Mucosa of rectum (tissue), 2 donors: Measurements from ENCODE around the gene MASTL.
A peak's percentile ranks its signal among the peaks of the same experiment; 100 is the strongest.

Experiments
- H3K27ac ChIP-seq, 2 donors: one replicate each; pipeline ENCODE4 v1.7.0; 2013; ENCODE audit warnings: inconsistent platforms in 2 of 2, low read depth in 2 of 2, low read length in 2 of 2
- H3K27me3 ChIP-seq, 2 donors: one replicate each; pipeline ENCODE4 v1.7.0; 2013; ENCODE audit warnings: low read length in 2 of 2; ENCODE audit not compliant: control insufficient read depth in 2 of 2, insufficient read depth in 2 of 2
- H3K36me3 ChIP-seq, 2 donors: one replicate each; pipeline ENCODE4 v1.7.0; 2013; ENCODE audit warnings: low read length in 2 of 2; ENCODE audit not compliant: control insufficient read depth in 2 of 2, insufficient read depth in 2 of 2
- H3K4me1 ChIP-seq, 2 donors: one replicate each; pipeline ENCODE4 v1.7.0; 2013; ENCODE audit warnings: low read length in 2 of 2, mild to moderate bottlenecking in 1 of 2; ENCODE audit not compliant: control insufficient read depth in 2 of 2, insufficient read depth in 2 of 2
- H3K4me3 ChIP-seq, 2 donors: one replicate each; pipeline ENCODE4 v1.7.0; 2013; ENCODE audit warnings: low read length in 2 of 2
- H3K9ac ChIP-seq, 2 donors: one replicate each; pipeline ENCODE4 v1.7.0; 2013; ENCODE audit warnings: low read length in 2 of 2, low read depth in 1 of 2, mild to moderate bottlenecking in 1 of 2
- H3K9me3 ChIP-seq, 2 donors: one replicate each; pipeline ENCODE4 v1.7.0; 2013; ENCODE audit warnings: low read length in 2 of 2; ENCODE audit not compliant: control insufficient read depth in 2 of 2
- donor health status: healthy.
- donor health status: Normal muscosa, but diverticular disease.

Gene MASTL

GRCh38 chr10:27203806-27204205 is 48.7 kb downstream of the MASTL start:
- Histone ChIP-seq H3K9ac (no peak overlapping the region), H3K9me3 (no peaks in the 10 kb centered on the region), H3K27ac (no peak overlapping the region), H3K4me3 (no peak overlapping the region), H3K4me1 (no peaks in the 10 kb centered on the region), H3K36me3 (peaks cover 36 to 41% of the 10 kb centered on the region in 2 donors), H3K27me3 (no peaks in the 10 kb centered on the region)

DNA sequence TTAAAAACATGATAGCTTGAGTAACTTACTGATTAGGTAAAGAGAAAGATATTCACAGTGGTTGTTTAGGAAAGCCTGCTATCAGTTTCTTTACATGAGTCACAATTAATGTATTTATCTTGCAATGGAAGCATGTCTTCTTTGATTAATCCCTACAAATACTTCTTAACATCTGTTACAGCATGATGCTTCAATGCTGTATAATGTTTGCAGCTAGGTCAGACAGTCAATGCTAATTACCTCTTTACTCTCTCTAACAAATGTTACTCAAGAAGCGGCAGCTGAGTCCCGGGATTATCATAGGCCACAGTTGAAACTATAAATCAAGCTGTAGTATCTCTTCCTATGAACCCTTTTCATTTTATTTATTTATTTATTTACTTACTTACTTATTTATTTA is 52.2 kb downstream of the MASTL start:
- Histone ChIP-seq H3K9me3 (no peaks in the 10 kb centered on the region), H3K4me1 (no peaks in the 10 kb centered on the region), H3K4me3 (no peak overlapping the region), H3K36me3 (peaks cover 43 to 60% of the 10 kb centered on the region in 2 donors), H3K27ac (no peak overlapping the region), H3K27me3 (no peaks in the 10 kb centered on the region), H3K9ac (no peak overlapping the region)

DNA sequence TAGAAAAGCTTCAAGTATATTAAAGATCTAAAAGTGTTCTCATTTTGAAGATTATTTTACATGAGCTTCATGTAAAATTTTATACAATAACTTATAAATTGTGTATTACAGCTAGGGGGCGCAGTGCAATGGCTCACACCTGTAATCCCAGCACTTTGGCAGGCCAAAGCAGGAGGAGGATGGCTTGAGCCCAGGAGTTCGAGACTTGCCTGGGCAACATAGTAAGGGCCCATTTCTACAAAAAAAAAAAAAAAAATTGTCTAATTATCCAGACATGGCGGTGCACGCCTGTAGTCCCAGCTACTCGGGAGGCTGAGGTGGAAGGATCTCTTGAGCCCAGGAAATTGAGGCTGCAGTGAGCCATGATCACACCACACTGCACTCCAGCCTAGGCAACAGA is 68.8 kb downstream of the MASTL start:
- Histone ChIP-seq H3K27me3 (no peaks in the 10 kb centered on the region), H3K4me3 (no peak overlapping the region), H3K4me1 (no peaks in the 10 kb centered on the region), H3K36me3 (peaks cover 24 to 47% of the 10 kb centered on the region in 2 donors), H3K27ac (no peak overlapping the region), H3K9ac (no peak overlapping the region), H3K9me3 (no peaks in the 10 kb centered on the region)

DNA sequence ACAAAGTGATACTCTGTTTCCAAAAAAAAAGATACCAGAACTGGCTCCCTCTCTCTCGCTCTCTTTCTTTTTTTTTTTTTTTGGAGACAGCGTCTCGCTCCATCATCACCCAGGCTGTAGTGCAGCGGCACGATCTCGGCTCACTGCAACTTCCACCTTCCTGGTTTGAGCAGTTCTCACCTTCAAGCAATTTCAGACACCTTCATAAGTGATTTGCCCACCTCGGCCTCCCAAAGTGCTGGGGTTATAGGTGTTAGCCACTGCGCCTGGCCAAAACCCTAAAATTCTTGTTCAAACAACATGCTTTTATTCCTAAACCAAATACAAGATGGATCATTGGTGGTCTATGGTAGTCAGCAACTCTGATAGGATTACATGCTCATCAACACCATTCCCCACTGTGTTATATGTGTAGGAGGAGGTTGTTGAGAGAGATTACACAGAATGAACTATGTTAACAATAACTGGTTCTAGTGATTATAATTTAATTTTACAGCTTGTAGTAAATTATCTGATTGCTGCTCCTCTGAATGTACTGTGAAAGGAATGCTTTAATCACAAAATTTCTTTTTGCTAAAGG is 69.9 kb downstream of the MASTL start:
- H3K27ac ChIP-seq: no peak overlapping the region
- no peaks in the 10 kb centered on the region for H3K4me1 ChIP-seq
- no peaks in the 10 kb centered on the region for H3K27me3 ChIP-seq
- H3K4me3 ChIP-seq: no peak overlapping the region
- no peak overlapping the region for H3K9ac ChIP-seq
- no peaks in the 10 kb centered on the region for H3K9me3 ChIP-seq
- H3K36me3 ChIP-seq: peaks cover 24 to 41% of the 10 kb centered on the region in 2 donors

DNA sequence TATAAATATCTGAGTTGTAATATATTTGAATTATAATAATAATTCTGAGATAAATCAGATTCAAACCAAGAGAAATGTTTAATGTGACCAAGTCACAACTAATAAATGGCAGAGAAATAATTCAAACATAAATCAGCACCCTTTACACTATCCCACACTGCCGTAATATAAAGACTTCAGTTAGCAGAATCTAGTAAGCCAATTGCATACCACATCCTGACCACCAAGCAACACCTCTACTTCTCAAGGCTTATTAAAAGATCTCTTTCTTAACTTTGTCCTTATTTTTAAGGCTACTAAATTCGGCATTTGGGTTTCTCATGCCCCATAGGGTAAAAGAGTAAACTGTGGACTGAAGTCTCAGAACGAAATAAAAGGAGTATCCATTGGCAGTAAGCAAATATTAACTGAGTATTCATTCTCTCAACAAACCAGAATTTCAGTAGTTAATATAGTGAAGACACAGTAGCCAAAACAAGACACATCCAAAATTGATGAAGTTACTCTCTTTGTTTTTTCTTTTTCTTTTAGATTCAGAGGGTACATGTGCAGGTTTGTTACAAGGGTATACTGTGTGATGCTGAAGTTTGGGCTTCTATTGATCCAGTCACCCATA is 70.6 kb downstream of the MASTL start:
- Histone ChIP-seq H3K9ac (no peak overlapping the region), H3K4me3 (no peak overlapping the region), H3K27me3 (no peaks in the 10 kb centered on the region), H3K9me3 (no peaks in the 10 kb centered on the region), H3K36me3 (peaks cover 19 to 39% of the 10 kb centered on the region in 2 donors), H3K27ac (no peak overlapping the region), H3K4me1 (no peaks in the 10 kb centered on the region)

- Histone ChIP-seq H3K36me3 (peaks cover 8 to 33% of the 10 kb centered on the region in 2 donors), H3K27me3 (no peaks in the 10 kb centered on the region), H3K4me3 (no peak overlapping the region), H3K27ac (no peak overlapping the region), H3K4me1 (peaks cover 0 to 3% of the 10 kb centered on the region in 2 donors), H3K9ac (no peak overlapping the region), H3K9me3 (no peaks in the 10 kb centered on the region)
These were observed 74.9 kb downstream of the MASTL start for GRCh38 chr10:27230022-27230421.

DNA sequence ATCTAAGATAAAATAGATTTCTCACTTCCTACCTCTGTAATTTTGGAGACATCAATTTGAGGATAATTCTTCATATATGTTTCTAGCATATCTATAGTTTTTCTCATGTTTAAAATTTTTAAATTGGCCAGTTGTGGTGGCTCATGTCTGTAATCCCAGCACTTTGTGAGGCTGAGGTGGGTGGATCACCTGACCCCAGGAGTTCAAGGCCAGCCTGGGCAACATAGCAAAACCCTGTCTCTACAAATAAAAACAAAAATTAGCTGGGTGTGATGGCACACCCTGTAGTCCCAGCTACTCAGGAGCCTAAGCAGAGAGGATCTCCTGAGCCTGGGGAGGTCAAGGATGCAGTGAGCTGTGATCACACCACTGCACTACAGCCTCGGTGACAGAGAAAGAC is 80.6 kb downstream of the MASTL start:
- Histone ChIP-seq H3K9ac (peak overlapping the region in 1 of 2 donors; percentile 6), H3K9me3 (no peaks in the 10 kb centered on the region), H3K27me3 (no peaks in the 10 kb centered on the region), H3K4me1 (peaks cover 6 to 10% of the 10 kb centered on the region in 2 donors), H3K27ac (no peak overlapping the region), H3K4me3 (no peak overlapping the region), H3K36me3 (peaks cover 0 to 15% of the 10 kb centered on the region in 2 donors)
